OCI-LY7 (cell line): ENCODE results near the gene MSL1. TPM values are rescaled to one million over a fixed set of nuclear protein-coding genes. Genes with fewer than 3 reads are reported as not detected.

ENCODE experiments used
- BruUV-seq: library from RNA; stranded (reverse); fragments of 400-500 nt; replicated peaks from 2 replicates; lab custom pipeline; 2021; lab: Mats Ljungman, UMichigan
- CTCF ChIA-PET: fragments of 300-600 bp; sonication (Branson Sonifier 250); formaldehyde crosslinking; loops from one replicate; lab custom pipeline; 2022; ENCODE audit warnings: antibody characterized with exemption; ENCODE audit not compliant: unreplicated experiment; lab: Charles Lee
- POLR2A ChIA-PET: fragments of 300-600 bp; sonication (Branson Sonifier 250); formaldehyde crosslinking; loops from one replicate; lab custom pipeline; 2022; ENCODE audit warnings: antibody characterized with exemption; lab: Charles Lee
- DNase-seq: peaks from one replicate; pipeline ENCODE4 v3.0.0-alpha.2; 2015; ENCODE audit warnings: low spot score
- H2AFZ ChIP-seq: fragments of 200-600 bp; sonication (generic), shearing (Covaris generic); 2 replicates; pipeline ENCODE4 v1.6.1; 2014; ENCODE audit warnings: mild to moderate bottlenecking, antibody characterized with exemption, low read length, moderate library complexity
- H3K27ac ChIP-seq: fragments of 200-600 bp; sonication (generic); 2 replicates; pipeline ENCODE4 v1.5.1; 2014; ENCODE audit warnings: mixed run types, low read depth, mild to moderate bottlenecking, moderate library complexity, low read length, inconsistent platforms; ENCODE audit not compliant: poor library complexity, severe bottlenecking
- H3K36me3 ChIP-seq: fragments of 200-600 bp; sonication (generic); 2 replicates; pipeline ENCODE4 v1.6.1; 2014; ENCODE audit warnings: mild to moderate bottlenecking, antibody characterized with exemption, low read length, moderate library complexity, mixed read lengths; ENCODE audit not compliant: insufficient read depth
- H3K4me1 ChIP-seq: fragments of 200-600 bp; sonication (generic); 2 replicates; pipeline ENCODE4 v1.5.1; 2014; ENCODE audit warnings: mild to moderate bottlenecking, low read length; ENCODE audit not compliant: insufficient read depth, poor library complexity, severe bottlenecking
- H3K4me2 ChIP-seq: fragments of 200-600 bp; sonication (generic); 2 replicates; pipeline ENCODE4 v1.6.1; 2014; ENCODE audit warnings: mild to moderate bottlenecking, low read length
- H3K4me3 ChIP-seq: fragments of 200-600 bp; sonication (generic); 2 replicates; pipeline ENCODE4 v1.5.1; 2014; ENCODE audit warnings: mild to moderate bottlenecking, low read depth, low read length; ENCODE audit not compliant: poor library complexity, severe bottlenecking
- H3K79me2 ChIP-seq: fragments of 200-600 bp; sonication (generic); 2 replicates; pipeline ENCODE4 v1.6.1; 2016; ENCODE audit warnings: low read depth, mild to moderate bottlenecking, low read length, moderate library complexity, mixed read lengths; ENCODE audit not compliant: insufficient read depth
- H3K9me2 ChIP-seq: fragments of 200-600 bp; sonication (generic); 2 replicates; pipeline ENCODE4 v1.6.1; 2016; ENCODE audit warnings: mild to moderate bottlenecking, low read length, mixed read lengths; ENCODE audit not compliant: insufficient read depth
- H3K9me3 ChIP-seq: fragments of 200-600 bp; sonication (generic); 2 replicates; pipeline ENCODE4 v1.6.1; 2014; ENCODE audit warnings: mild to moderate bottlenecking, mixed run types, low read length, mixed read lengths
- H4K20me1 ChIP-seq: fragments of 200-600 bp; sonication (generic); 2 replicates; pipeline ENCODE4 v1.6.1; 2014; ENCODE audit warnings: mild to moderate bottlenecking, antibody characterized with exemption, low read length, moderate library complexity, mixed read lengths; ENCODE audit not compliant: insufficient read depth
- CTCF ChIP-seq: fragments of 200-600 bp; sonication (generic); conservative IDR thresholded peaks from 2 replicates; pipeline ENCODE4 v1.5.1; 2014; ENCODE audit warnings: mild to moderate bottlenecking, antibody characterized with exemption, low read length, moderate library complexity, mixed read lengths
- EZH2phosphoT487 ChIP-seq: fragments of 200-600 bp; sonication (generic); IDR thresholded peaks from 2 replicates; pipeline ENCODE4 v1.6.1; 2018; ENCODE audit warnings: low read depth, borderline replicate concordance, mild to moderate bottlenecking, mixed run types, antibody characterized with exemption, low read length, moderate library complexity, mixed read lengths
- intact Hi-C: fragments of 100-400 bp; cut with micrococcal nuclease; formaldehyde crosslinking; loops from one replicate; pipeline ENCODE4 v1.10.0; 2022; ENCODE audit not compliant: unreplicated experiment
- total RNA-seq, 2 experiments: library from RNA; depleted of rRNA in 1 of 2; stranded (reverse); fragments of >200 nt in 1 of 2; shearing (Covaris generic) in 1 of 2; gene quantifications; 2 replicates each; pipeline ENCODE4 v1.2.3, GENCODE V29; 2014 to 2022

MSL1 gene
- total RNA-seq, 2 experiments from 2014 or later: 95.4 to 97.2 TPM

GRCh38 chr17:40087049-40087794 lies 34.5 kb upstream of the MSL1 start:
- H4K20me1 ChIP-seq: no peaks in the 10 kb centered on the region
- no peak overlapping the region for H2AFZ ChIP-seq
- H3K4me3 ChIP-seq: no peak overlapping the region
- no peaks in the 10 kb centered on the region for H3K9me2 ChIP-seq
- TF ChIP-seq EZH2phosphoT487 (no peak), CTCF (no peak)
- CTCF ChIA-PET: interaction anchor here (1.1 kb wide), 1 partner anchor 25 kb away, joined by 6 read pairs; no protein-coding TSS in a partner anchor
- POLR2A ChIA-PET: no interaction called here
- H3K9me3 ChIP-seq: no peaks in the 10 kb centered on the region
- H3K4me1 ChIP-seq: no peaks in the 10 kb centered on the region
- H3K36me3 ChIP-seq: 0 out of 2 replicates have a peak, but pooled peaks cover 3% of the 10 kb centered on the region
- no peak overlapping the region for H3K4me2 ChIP-seq
- DNase-seq: no peak
- intact Hi-C loops: no loop called here
- BruUV-seq: no TSS peak
- H3K27ac ChIP-seq: no peak overlapping the region
- no peaks in the 10 kb centered on the region for H3K79me2 ChIP-seq

GRCh38 chr17:40087903-40088718 lies 33.7 kb upstream of the MSL1 start:
- Histone ChIP-seq H3K9me2 (no peaks in the 10 kb centered on the region), H3K27ac (no peak overlapping the region), H3K36me3 (peaks cover 6% of the 10 kb centered on the region; the same call in 1 of the 2 replicates), H4K20me1 (no peaks in the 10 kb centered on the region), H3K4me1 (no peaks in the 10 kb centered on the region), H3K4me2 (no peak overlapping the region), H3K4me3 (no peak overlapping the region), H3K9me3 (no peaks in the 10 kb centered on the region), H2AFZ (no peak overlapping the region), H3K79me2 (no peaks in the 10 kb centered on the region)
- DNase-seq: no peak
- intact Hi-C loops: no loop called here
- CTCF ChIA-PET: no interaction called here
- BruUV-seq: no TSS peak
- TF ChIP-seq CTCF (no peak), EZH2phosphoT487 (no peak)
- POLR2A ChIA-PET: no interaction called here
